ENCODE results near the gene OLAH.

The OLAH gene

DNA sequence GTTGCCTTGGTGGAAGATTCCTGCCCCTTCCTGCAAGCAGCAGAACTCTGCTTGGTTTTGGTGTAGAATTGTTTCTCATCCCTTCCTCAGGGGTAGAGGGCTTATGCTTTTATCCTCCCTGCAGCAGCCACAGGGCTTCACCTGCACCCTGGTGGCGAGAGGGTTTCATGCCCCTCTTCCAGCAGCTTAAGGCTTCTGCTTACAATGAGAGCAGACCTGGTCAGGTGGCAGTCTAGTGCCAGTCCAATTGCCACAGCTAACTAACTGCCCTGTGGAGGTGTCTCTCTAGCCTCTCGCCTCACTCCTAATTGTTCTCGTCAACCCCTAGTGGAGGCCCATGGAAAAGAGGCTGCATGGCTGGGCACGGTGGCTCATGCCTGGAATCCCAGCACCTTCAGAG lies 25.5 kb downstream of the OLAH start:
- DNase-seq (ENCODE audit: low spot score): no peak

DNA sequence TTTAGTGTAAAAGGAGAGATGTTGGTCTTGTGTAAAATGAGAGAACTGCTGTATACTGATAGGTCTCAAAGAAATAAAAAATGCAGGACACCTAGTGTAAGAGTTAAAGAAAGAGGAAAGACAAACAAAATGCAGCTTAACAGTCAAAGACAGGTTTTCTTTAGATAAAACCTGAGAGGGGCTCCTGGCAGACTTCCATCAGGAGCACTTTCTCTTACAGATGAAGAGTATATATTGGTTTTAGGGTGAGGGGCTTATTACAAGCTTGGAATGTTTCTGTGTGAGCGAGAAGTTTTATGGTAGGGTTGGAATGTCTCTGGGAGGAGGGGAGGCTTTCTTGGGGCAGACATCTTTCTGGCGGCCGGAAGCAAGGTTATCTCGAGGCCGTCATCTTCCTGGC lies 28.6 kb downstream of the OLAH start:
- DNase-seq (ENCODE audit: low spot score): no peak

DNA sequence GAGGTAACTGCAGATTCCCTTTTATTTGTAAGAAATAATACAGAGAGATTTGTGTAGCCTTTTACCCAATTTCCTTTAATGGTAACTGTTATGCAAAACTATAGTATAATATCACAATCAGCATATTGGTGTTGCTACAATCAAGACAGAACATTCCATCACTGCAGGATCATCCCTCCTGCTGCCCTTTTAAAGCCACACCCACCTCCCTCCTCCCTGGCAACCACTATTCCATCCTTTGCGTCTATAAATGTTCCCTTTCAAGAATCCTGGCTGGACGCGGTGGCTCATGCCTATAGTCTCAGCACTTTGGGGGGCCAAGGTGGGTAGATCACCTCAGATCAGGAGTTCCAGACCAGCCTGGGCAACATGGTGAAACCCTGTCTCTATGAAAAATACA lies 31.7 kb downstream of the OLAH start:
- no peak for DNase-seq (ENCODE audit: low spot score)

DNA sequence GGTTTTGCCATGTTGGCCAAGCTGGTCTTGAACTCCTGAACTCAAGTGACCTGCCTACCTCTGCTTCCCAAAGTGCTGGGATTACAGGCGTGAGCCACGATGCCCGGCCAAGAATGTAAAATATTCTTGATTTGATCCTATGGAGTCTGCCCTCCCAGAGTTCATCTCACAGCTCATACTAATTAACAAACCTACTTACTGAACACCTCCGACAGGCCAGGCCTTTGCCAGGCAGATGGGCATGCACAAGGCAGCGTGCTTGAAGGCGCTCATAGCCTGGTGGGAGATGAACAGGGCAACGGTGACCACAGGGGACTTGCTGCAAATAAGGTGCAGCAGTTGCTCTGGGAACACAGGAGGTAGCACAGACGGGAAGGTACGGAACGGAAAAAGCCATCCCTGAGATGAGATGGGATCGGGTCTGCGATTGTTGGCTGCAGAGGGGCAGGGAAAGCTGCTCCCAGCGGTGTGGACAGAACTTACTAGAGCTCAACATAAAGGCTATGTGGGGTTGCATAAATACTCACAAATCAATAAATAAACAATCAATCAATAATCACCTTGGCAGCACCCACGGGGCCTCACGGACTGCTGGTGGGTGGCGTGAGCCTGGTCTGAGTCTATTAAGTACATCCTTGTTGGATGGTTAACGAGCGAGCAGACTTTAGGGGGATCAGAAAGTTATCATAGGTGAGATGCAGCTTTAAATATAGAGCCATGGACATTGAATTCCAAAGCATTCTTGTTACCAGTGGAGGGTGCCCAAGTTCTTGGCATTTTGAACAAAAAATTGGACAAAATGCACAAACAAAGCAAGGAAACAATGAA lies 40.1 kb downstream of the OLAH start:
- DNase-seq (ENCODE audit: low spot score): peak; percentile 17

DNA sequence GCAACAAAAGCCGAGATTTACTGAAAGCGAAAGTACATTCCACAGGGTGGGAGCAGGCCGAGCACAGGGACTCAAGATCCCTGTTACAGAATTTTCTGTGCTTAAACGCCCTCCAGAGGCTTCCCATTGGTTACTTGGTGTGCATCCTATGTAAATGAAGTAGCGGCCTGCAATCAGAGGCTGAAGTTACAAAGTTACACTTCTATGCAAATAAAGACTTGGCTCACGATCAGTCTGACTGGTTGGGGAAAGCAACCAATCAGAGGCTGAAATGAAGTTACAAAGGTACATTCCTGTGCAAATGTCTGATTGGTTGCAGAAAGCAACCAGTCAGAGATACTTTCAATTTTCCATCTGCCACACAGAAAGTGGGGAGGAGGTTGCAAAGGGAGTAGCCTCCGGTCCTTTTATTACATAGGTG lies 40.8 kb downstream of the OLAH start:
- DNase-seq (ENCODE audit: low spot score): peak; percentile 82

DNA sequence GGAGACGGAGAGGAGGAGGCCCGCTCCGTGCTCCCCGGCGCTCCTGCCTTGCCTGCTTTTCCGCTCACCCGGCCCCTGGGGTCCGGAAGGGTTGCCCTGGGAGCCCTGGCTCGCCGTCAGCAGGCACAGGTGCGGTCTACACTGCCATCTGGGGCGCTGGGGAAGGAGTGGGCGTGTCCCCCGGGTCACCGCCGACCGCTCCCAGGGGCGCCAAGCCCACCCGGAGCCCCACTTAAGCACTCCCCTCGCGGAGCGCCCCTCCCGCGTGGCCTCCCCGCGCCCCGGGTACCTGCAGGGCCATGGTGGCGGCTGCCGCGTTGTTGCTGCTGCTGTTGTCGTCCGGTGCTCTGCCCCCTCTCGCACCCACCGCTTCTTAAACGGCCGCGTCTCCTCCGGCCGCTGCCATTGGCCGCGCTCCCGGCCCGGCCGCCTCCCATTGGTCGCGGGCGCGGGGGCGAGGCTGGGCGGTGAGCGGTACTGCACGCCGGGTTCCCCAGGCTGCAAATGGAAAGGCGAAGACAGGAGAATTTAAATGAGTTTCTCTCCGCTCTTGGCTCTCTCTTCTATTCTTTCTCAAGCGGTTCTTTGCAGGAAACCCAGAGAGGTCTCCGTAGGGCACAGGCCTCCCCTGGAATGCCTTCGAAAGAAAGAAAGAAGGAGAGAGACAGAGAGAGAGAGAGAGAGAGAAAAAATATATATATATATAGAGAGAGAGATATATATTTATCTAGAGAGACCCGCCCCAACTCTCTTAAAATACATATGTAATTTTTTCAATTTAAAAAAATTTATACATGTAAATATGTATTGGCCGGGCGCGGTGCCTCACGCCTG lies 44.9 kb downstream of the OLAH start, which contains the start of gene ACBD7:
Gene ACBD7 (minus strand): TSS at position 349 of the 834 bp plus-strand sequence. CDS start 48 bp downstream, at position 301.
- DNase-seq (ENCODE audit: low spot score): peak; percentile 96

DNA sequence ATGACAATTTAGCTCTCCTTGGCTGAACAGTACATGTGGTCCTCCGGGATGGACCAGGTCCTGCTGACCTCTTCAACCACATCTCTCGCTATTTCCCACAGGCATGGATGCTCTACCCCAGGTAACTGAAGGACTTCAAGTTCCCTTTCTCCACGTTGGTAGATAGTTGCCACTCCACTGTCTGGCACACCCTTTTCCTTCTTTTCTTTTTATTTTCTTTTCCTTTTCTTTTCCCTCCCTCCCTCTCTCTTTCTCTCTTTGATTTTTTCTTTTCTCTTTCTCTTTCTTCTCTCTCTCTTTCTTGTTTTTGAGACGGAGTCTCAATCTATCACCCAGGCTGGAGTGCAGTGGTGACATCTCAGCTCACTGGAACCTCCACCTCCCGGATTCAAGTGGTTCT lies 47.7 kb downstream of the OLAH start:
- DNase-seq (ENCODE audit: low spot score): no peak

DNA sequence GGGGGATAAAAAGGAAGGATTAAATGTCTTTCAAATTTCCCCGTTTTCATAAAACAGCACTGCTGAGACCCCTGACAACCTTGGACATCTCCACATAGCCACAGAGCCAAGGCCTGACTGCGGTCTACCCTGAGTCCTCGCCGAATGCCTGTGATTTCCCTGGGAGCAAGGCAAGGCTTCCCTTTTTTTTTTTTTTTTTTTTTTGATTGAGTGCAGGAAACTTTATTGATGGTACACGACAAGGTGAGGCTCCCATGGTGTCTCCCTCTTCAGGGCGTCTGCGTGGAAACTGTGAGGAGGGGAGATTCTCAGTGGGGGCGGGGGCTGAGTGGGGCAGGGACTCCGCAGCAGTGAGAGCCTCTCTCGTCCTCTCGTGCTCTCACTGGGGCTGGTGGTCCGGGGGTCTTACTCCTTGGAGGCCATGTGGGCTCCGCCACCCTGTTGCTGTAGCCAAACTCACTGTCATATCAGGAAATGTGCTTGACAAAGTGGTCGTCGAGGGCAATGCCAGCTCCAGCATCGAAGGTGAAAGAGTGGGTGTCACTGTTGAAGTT lies 49.2 kb downstream of the OLAH start:
- DNase-seq (ENCODE audit: low spot score): no peak

DNA sequence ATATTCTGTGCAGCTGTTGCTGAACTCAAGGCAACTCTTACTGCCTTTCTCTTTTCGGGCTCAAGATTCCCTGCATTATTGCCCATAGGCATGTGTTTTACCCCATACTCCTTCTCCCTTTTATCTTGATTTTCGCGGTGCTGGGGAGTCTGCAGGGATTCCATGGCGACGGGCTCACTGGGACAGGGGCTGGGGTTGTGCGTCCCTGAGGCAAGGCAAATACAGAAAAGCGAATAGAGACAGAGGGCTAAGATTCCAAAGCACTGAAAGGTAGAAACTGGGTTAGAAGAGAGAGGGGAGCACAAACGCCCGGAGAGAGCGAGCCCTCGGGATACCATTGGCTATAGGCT lies 52.9 kb downstream of the OLAH start:
- no peak for DNase-seq (ENCODE audit: low spot score)

DNA sequence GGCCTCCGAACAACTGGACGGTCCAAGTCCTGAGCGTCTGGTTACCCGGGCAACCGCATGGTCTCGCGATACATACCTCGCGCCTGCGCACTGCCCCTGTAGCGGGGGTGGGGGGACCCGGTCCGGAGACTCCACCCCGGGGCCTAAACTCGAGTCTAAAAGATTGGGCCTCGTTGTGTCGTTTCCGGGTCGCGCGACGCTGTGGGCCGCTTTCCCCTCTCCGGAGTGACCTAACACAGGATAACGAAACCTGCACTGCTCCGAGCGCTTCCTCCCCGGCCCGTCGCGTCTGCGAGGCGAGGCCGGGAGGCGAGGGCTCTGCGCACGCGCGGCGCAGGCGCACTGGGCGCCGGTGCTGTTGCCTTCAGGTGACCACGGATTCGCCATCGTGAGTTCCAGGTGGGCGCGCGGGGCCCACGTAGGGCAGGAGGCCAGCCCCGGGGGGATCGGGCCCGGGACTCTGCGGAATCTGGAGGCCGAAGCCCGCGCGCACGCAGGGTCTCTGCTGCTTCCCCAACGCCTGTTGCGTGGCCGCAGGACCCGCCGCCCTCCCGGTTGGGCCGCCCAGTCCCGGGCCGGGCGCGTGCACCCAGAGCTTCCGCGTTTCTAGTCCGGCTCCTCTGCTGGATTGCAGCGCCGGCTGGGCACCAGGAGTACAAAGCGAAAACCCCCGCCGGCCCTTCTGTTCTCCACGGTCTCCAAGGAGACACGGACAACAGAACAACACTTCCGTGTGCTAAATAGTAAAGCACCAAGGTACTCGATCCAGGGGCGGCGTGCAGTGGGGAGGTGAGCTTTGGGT lies 53.5 kb downstream of the OLAH start, which contains the start of gene RPP38:
Gene RPP38 (plus strand): TSS at position 345 of the 802 bp plus-strand sequence. CDS start 5,960 bp downstream, outside the sequence.
- peak; percentile 100 for DNase-seq (ENCODE audit: low spot score)

DNA sequence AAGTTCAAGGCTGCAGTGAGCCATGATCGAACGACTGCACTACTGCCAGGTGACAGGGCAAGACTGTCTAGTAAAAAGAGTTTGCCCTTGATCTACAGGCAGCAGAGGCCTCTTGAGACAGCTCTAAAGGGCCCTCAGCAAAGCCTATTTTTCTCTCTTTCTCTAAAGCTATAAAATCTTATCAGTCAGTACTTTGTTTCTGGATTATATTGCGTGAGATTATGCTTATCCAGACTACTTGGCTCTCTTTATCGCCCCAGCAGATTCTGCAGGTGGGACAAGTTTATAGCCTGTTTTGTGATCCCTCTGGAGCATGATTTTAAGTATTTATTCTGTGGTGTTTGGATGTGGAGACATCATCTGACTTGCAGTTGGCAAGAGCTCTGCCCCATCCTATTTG lies 56.1 kb downstream of the OLAH start:
- DNase-seq (ENCODE audit: low spot score): no peak

DNA sequence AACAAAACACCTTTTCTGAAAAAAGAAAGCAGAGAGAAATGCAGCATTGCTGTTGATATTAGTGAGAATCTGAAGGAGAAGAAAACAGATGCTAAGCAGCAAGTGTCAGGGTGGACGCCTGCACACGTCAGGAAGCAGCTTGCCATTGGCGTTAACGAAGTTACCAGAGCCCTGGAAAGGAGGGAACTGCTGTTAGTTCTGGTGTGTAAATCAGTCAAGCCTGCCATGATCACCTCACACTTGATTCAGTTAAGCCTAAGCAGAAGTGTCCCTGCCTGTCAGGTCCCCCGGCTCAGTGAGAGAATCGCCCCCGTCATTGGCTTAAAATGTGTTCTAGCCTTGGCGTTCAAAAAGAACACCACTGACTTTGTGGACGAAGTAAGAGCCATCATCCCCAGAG lies 59.8 kb downstream of the OLAH start:
- DNase-seq (ENCODE audit: low spot score): no peak

DNA sequence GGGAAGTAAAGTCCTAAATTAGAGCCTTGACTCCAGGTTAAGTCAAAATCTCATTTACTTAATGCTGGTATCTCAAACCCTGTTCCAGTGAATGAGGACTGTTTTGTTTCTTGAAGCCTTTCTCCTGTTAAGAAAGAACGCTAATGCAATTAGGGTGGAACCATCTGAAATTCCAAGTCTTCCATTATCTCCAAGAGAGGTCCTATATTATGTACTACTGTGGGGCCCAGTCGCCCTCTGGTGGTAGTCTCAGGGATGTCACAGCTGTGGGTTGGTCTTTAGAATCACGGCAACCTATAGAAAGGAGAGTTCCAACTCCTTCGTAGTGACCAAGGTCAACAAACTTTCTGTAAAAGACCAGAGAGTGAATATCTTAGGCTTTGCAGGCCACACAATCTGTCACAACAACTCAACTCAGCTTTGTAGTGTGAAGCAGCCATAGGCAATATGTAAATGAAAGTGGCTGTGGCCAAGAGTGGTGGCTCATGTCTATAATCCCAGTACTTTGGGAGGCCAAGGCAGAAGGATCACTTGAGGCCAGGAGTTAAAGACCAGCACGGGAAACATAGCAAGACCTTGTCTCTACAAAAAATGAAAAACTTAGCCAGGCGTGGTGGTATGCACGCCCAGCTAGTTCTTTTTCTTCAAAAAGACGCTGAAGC lies 62.7 kb downstream of the OLAH start:
- DNase-seq (ENCODE audit: low spot score): peak; percentile 67

DNA sequence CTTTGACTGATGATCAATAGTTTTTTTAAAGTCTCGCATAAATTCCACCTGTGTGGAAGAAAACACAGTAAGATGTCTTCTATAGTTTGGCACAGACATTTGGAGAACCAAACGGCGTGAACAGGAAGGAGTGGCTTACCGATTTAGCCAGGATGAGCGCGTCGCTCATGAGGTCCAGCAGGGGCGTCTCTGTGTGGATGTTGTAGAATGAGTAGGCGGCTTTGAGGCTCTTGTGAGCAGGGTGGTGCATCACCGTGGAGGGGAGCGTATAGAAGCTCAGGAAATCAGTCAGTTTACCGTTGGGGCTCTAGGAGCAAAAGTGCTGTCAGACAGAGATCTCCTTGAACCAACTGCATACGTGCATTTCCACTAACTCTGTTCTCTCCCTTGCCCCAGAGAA lies 68.9 kb downstream of the OLAH start:
- DNase-seq (ENCODE audit: low spot score): no peak

DNA sequence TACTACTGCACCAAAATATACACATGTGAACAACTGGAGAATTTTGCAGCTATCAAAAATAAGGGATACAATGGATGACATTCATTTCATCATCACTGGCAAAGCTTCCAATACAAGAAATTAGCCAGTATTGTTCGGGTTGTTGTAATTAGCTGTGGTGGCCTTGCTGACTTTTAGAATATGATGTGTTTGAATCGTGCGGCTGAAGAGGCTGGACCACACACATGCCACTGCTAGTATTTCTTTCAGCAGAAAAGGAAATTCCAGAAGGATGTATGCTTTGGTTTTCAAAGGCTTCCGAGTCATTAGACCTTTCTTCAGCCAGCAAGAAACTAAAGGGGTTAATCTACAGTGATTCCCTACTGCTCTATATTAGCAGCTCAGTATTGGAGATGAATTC lies 70.0 kb downstream of the OLAH start:
- DNase-seq (ENCODE audit: low spot score): no peak

DNA sequence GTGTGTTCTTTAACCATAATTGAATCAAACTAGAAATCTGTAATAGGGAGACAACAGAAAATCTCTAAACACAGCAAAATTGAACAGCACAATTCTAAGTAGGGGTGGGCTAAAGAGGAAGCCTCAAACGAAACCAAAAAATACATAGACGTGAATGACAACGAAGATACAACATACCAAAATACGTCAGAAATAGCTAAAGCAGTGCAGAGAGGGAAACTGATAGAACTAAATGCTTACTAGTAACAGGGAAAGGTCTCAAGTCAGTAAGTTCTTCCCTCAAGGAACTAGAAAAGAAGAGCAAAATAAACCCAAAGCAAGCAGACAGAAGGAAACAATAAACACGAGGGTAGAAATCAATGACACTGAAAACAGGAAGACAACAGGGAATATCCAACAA lies 72.5 kb downstream of the OLAH start:
- DNase-seq (ENCODE audit: low spot score): no peak

DNA sequence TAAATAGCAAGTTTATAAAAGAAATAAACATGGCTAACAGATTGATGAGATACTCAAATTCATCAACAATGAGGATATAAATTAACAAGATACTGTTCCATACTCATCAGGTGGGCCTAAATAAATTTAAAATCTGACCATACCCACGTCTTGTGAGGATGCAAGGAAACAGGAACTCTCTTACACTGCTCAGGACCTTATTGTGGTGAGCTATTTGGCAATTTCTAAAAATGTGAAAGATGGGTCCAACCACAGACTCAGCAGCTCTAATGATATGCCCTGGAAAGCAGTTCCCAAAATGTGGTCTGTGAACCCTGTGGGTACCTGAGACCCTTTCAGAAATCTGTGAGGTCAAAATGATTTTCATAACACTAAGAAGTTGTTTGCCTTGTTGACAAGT lies 74.9 kb downstream of the OLAH start:
- DNase-seq (ENCODE audit: low spot score): no peak

DNA sequence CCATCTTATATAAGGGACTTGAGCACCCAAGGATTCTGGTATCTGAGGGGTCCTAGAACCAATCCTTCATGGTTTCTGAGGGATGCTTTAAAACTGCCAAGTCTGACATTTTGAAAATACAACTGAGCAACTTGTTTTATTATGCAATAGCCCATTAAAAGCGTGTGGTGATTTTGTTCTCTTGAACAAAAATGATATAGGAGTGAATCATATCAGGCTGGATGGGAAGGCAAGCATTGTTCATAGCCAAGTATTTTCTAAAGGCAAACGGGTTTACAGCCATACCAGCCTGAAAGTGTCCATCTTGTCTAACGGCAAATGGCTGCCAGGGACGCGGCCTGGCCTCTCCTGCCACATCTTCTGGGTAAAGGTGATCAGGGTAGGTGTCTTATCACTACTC lies 76.8 kb downstream of the OLAH start:
- peak; percentile 21 for DNase-seq (ENCODE audit: low spot score)

DNA sequence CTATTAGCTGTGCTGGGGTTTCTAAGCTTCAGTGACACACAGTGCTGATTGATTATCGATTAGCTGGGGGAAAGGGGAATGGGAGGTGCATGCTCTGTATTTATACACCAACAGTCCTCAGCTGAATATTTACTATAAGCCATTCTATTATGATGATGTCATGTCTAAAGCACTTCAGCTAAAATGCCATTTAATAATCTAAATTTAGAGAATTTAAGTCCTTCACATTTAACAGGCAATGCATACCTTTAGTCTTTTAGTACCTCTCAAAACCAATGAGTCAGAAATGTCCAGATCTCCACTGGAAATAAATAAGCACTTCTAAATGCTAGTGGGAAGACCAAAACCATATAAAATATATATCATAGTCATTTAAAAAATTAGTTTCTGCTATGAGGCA lies 78.0 kb downstream of the OLAH start:
- DNase-seq (ENCODE audit: low spot score): no peak

DNA sequence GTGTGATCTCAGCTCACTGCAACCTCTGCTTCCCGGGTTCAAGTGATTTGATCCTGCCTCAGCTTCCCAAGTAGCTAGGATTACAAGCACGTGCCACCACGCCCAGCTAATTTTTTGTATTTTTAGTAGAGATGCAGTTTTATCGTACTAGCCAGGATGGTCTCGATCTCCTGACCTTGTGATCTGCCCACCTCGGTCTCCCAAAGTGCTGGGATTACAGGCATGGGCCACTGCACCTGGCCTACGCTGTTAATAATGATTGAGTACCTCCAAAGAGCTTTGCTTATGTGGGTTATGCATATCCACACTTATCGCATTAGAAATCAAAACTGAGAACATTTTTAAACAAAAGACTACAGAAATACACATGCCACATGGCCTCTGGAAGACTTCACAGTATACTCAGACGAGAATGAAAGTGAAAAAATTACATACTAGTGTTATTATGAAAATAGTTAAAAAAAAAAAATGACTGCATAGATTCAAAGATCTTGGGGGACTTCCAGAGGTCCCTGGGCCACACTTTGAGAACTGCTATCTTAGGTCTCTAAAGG lies 78.8 kb downstream of the OLAH start:
- no peak for DNase-seq (ENCODE audit: low spot score)
